Neuronal stem cell (in vitro differentiated cells): ENCODE data around the gene TUNAR.

ENCODE experiments used
- DNase-seq: peaks from one replicate; pipeline ENCODE4 v3.0.0-alpha.2; 2013; ENCODE audit warnings: low spot score
- H2AFZ ChIP-seq: one replicate; pipeline ENCODE4 v1.6.1; 2013; ENCODE audit warnings: mild to moderate bottlenecking, low read length, inconsistent platforms
- H2AK5ac ChIP-seq: 2 replicates; pipeline ENCODE4 v1.6.1; 2013; ENCODE audit warnings: low read depth, mild to moderate bottlenecking, inconsistent platforms, low read length, moderate library complexity, mixed read lengths
- H2BK120ac ChIP-seq: 2 replicates; pipeline ENCODE4 v1.6.1; 2013; ENCODE audit warnings: low read depth, mild to moderate bottlenecking, inconsistent platforms, low read length, moderate library complexity, mixed read lengths
- H2BK12ac ChIP-seq: one replicate; pipeline ENCODE4 v1.6.1; 2013; ENCODE audit warnings: low read length, inconsistent platforms
- H2BK15ac ChIP-seq: 2 replicates; pipeline ENCODE4 v1.6.1; 2013; ENCODE audit warnings: mild to moderate bottlenecking, low read length, inconsistent platforms, mixed read lengths
- H2BK5ac ChIP-seq: one replicate; pipeline ENCODE4 v1.6.1; 2013; ENCODE audit warnings: inconsistent platforms, mild to moderate bottlenecking, low read length, moderate library complexity
- H3K14ac ChIP-seq: one replicate; pipeline ENCODE4 v1.6.1; 2013; ENCODE audit warnings: low read length, inconsistent platforms
- H3K18ac ChIP-seq: 2 replicates; pipeline ENCODE4 v1.6.1; 2013; ENCODE audit warnings: low read length, inconsistent platforms
- H3K23ac ChIP-seq: 2 replicates; pipeline ENCODE4 v1.6.1; 2013; ENCODE audit warnings: low read depth, mild to moderate bottlenecking, mixed read lengths, low read length, inconsistent platforms; ENCODE audit not compliant: poor library complexity
- H3K27ac ChIP-seq: replicated peaks from 3 replicates; pipeline ENCODE4 v1.5.1; 2013; ENCODE audit warnings: low read length, inconsistent platforms
- H3K27me3 ChIP-seq, 3 experiments: 2 replicates each; pipeline ENCODE4 v1.6.1; 2013; ENCODE audit warnings: low read length in 3 of 3, mild to moderate bottlenecking in 2 of 3, inconsistent platforms in 1 of 3, low read depth in 1 of 3, mixed read lengths in 1 of 3, moderate library complexity in 1 of 3; ENCODE audit not compliant: control insufficient read depth in 3 of 3, insufficient read depth in 3 of 3
- H3K36me3 ChIP-seq, 2 donors: replicated peaks in 1 of 2; 2 replicates each; pipeline ENCODE4 v1.6.1; 2013; ENCODE audit warnings: low read length in 2 of 2; ENCODE audit not compliant: control insufficient read depth in 2 of 2, insufficient read depth in 2 of 2
- H3K4ac ChIP-seq: 2 replicates; pipeline ENCODE4 v1.6.1; 2013; ENCODE audit warnings: inconsistent platforms, mild to moderate bottlenecking, low read length, moderate library complexity
- H3K4me1 ChIP-seq, 2 donors: 1 replicate in 1 of 2; 2 replicates in 1 of 2; pipeline ENCODE4 v1.6.1; 2013; ENCODE audit warnings: low read length in 2 of 2, low read depth in 1 of 2; ENCODE audit not compliant: control insufficient read depth in 2 of 2, insufficient read depth in 1 of 2
- H3K4me2 ChIP-seq: one replicate; pipeline ENCODE4 v1.6.1; 2013; ENCODE audit warnings: mild to moderate bottlenecking, low read length, inconsistent platforms; ENCODE audit not compliant: insufficient read depth, poor library complexity, severe bottlenecking
- H3K4me3 ChIP-seq, 2 donors: 2 replicates each; pipeline ENCODE4 v1.5.1; 2013; ENCODE audit warnings: low read length in 2 of 2, mild to moderate bottlenecking in 2 of 2, inconsistent platforms in 1 of 2, moderate library complexity in 1 of 2
- H3K79me1 ChIP-seq: one replicate; pipeline ENCODE4 v1.6.1; 2013; ENCODE audit warnings: low read depth, mild to moderate bottlenecking, inconsistent platforms, low read length, moderate library complexity
- H3K9ac ChIP-seq: one replicate; pipeline ENCODE4 v1.6.1; 2013; ENCODE audit warnings: mild to moderate bottlenecking, low read depth, low read length, inconsistent platforms; ENCODE audit not compliant: poor library complexity
- H3K9me3 ChIP-seq, 2 donors: replicated peaks in 1 of 2; 2 replicates each; pipeline versions ENCODE3 to v1.6.1; 2013; ENCODE audit warnings: low read length in 2 of 2, mild to moderate bottlenecking in 2 of 2, inconsistent platforms in 1 of 2, low read depth in 1 of 2, mixed read lengths in 1 of 2, moderate library complexity in 1 of 2; ENCODE audit not compliant: control insufficient read depth in 2 of 2, insufficient read depth in 1 of 2
- H4K8ac ChIP-seq: one replicate; pipeline ENCODE4 v1.6.1; 2013; ENCODE audit warnings: low read depth, mild to moderate bottlenecking, inconsistent platforms, low read length, moderate library complexity
- H4K91ac ChIP-seq: one replicate; pipeline ENCODE4 v1.6.1; 2013; ENCODE audit warnings: low read length, low read depth, mild to moderate bottlenecking, inconsistent platforms; ENCODE audit not compliant: poor library complexity
- WGBS, 2 donors: extraction: QIAGEN DNeasy Blood & Tissue Kit; methylation state at CpG; one replicate each; pipeline ENCODE4 v1.1.7; 2013; ENCODE audit warnings: missing lambda C conversion rate in 2 of 2, mixed read lengths in 1 of 2; ENCODE audit not compliant: insufficient read length in 2 of 2, insufficient replicate concordance in 1 of 2; ENCODE audit errors: extremely low coverage in 2 of 2; 5-methylcytosine and 5-hydroxymethylcytosine counted together

The TUNAR gene

DNA sequence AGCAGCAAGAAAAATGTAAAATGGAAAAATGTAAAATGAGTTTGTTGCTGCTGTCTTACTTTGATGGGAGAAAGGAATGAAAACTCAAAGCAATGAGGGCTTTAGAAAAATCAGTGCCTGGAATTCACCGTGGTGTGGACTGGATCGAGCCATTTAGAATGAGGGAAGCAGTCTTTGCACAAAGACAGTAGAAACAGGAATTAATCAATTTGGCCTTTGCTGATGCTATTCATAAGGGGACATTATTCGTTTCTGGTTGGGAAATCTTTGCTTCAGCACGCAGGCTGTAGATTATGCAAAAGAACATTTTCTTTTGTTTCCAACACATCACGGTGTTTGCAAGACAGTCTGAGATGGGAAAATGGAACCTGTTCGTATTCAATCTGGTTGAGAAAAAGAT, 6.9 kb upstream of the TUNAR start:
- Histone ChIP-seq H3K36me3 (no peaks in the 10 kb centered on the region), H3K9ac (no peak overlapping the region), H4K91ac (no peak overlapping the region), H3K23ac (no peak overlapping the region), H2BK120ac (no peak overlapping the region), H2AFZ (no peak overlapping the region), H3K9me3 (peaks cover 0 to 3% of the 10 kb centered on the region in 2 donors), H3K4me3 (no peak overlapping the region), H2AK5ac (no peak overlapping the region), H2BK5ac (no peak overlapping the region), H3K18ac (no peak overlapping the region), H3K79me1 (no peaks in the 10 kb centered on the region), H3K4ac (no peak overlapping the region), H3K4me2 (no peak overlapping the region), H2BK12ac (no peak overlapping the region), H3K4me1 (no peaks in the 10 kb centered on the region), H2BK15ac (no peak overlapping the region), H3K27me3 (peaks cover 0 to 55% (median 0%) of the 10 kb centered on the region in 3 experiments), H3K14ac (no peak overlapping the region), H3K27ac (no peak overlapping the region), H4K8ac (no peak overlapping the region)
- no CpG with 5 or more reads among the region's 6 CpGs for WGBS, 2 donors
- DNase-seq, result no peak

DNA sequence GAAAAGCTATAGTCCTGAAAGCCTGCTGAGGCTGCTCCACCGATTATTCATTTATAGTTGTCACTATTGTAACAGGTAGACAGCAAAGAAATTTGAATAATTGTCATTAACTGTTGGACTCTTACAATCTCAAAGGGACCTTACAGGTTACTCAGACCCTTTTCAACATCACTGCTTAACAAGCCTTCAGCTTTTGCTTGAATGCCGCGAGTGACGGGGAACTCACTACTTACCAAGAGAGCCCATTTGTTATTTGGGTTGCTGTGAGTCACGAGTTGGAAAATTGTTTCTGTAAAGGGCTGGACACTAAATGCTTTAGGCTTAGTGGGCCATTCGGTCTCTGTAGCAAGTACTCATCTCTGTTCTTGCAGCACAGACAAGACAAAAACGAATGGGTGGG, 5.9 kb upstream of the TUNAR start:
- Histone ChIP-seq H2BK120ac (no peak overlapping the region), H3K4me1 (peaks cover 0 to 2% of the 10 kb centered on the region in 2 donors), H3K27ac (no peak overlapping the region), H2BK5ac (no peak overlapping the region), H3K14ac (no peak overlapping the region), H2AFZ (no peak overlapping the region), H4K91ac (no peak overlapping the region), H3K18ac (no peak overlapping the region), H3K4me3 (no peak overlapping the region), H3K4ac (no peak overlapping the region), H4K8ac (no peak overlapping the region), H3K4me2 (no peak overlapping the region), H3K27me3 (peaks cover 0 to 64% (median 0%) of the 10 kb centered on the region in 3 experiments), H3K36me3 (no peaks in the 10 kb centered on the region), H2AK5ac (no peak overlapping the region), H2BK12ac (no peak overlapping the region), H3K23ac (no peak overlapping the region), H3K9ac (no peak overlapping the region), H3K9me3 (peaks cover 0 to 3% of the 10 kb centered on the region in 2 donors), H3K79me1 (no peaks in the 10 kb centered on the region), H2BK15ac (no peak overlapping the region)
- no peak for DNase-seq
- WGBS, 2 donors, result no CpG with 5 or more reads among the region's 7 CpGs

DNA sequence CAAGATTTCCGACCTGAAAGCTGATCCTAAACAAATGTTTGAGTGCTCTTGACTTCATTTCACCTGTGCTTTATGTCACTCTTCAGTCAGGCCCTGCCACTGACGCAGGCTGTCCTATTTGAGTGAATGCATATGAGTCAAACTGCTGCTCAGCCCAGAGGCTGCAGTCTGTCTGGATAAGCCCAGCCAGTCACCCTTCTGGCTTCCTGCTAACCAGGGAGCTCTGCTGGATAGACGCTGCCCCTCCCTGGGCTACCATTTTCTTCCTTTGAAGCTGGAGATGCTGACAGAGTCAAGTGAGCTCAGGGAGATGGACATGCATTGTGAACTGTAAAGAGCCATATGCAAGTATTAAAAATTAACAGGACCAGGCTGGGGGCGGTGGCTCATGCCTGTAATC, 5.1 kb upstream of the TUNAR start:
- WGBS, 2 donors, result no CpG with 5 or more reads among the region's 4 CpGs
- no peak overlapping the region for H3K4ac ChIP-seq
- H4K91ac ChIP-seq, result no peak overlapping the region
- no peak overlapping the region for H3K27ac ChIP-seq
- H3K4me1 ChIP-seq, result peaks cover 0 to 2% of the 10 kb centered on the region in 2 donors
- no peak overlapping the region for H2BK120ac ChIP-seq
- H3K14ac ChIP-seq, result no peak overlapping the region
- no peak overlapping the region for H3K4me3 ChIP-seq
- H2BK15ac ChIP-seq, result no peak overlapping the region
- H3K27me3 ChIP-seq, result peaks cover 0 to 58% (median 0%) of the 10 kb centered on the region in 3 experiments
- H3K9me3 ChIP-seq, result peaks cover 0 to 3% of the 10 kb centered on the region in 2 donors
- H3K23ac ChIP-seq, result no peak overlapping the region
- H3K4me2 ChIP-seq, result no peak overlapping the region
- no peaks in the 10 kb centered on the region for H3K36me3 ChIP-seq
- no peak overlapping the region for H2AK5ac ChIP-seq
- no peak overlapping the region for H2AFZ ChIP-seq
- no peak overlapping the region for H4K8ac ChIP-seq
- H3K18ac ChIP-seq, result no peak overlapping the region
- H2BK12ac ChIP-seq, result no peak overlapping the region
- no peak overlapping the region for H3K9ac ChIP-seq
- DNase-seq, result no peak
- H3K79me1 ChIP-seq, result no peaks in the 10 kb centered on the region
- H2BK5ac ChIP-seq, result no peak overlapping the region

DNA sequence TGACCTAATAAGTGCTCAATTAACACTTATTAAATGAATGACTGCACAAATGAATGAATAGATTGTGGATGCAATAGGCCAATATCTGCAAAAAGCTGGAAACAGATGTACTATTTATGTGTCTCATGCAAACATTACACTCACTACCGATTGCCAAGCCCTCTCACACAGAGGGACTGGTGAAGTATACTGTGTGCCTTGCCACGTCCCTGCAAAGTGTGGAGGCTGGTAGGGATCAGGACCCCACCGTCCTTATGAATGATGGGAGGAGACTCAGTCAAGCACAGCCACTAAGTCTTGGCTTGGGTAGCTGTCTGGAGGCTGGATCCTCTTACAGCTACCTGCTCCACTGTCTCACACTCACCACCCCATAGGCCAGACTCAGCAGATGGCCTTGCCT, 3.9 kb upstream of the TUNAR start:
- Histone ChIP-seq H3K4me3 (no peak overlapping the region), H3K14ac (no peak overlapping the region), H2AK5ac (peak overlapping the region; percentile 16), H3K4me1 (peaks cover 7 to 8% of the 10 kb centered on the region in 2 donors), H2BK120ac (no peak overlapping the region), H3K27me3 (peaks cover 0 to 48% (median 0%) of the 10 kb centered on the region in 3 experiments), H3K23ac (no peak overlapping the region), H3K4me2 (no peak overlapping the region), H2BK12ac (no peak overlapping the region), H3K27ac (no peak overlapping the region), H2BK15ac (peak overlapping the region; percentile 66), H3K36me3 (no peaks in the 10 kb centered on the region), H3K18ac (peak overlapping the region; percentile 34), H3K9me3 (peaks cover 0 to 3% of the 10 kb centered on the region in 2 donors), H3K4ac (no peak overlapping the region), H4K8ac (no peak overlapping the region), H2AFZ (no peak overlapping the region), H4K91ac (no peak overlapping the region), H2BK5ac (no peak overlapping the region), H3K9ac (no peak overlapping the region), H3K79me1 (peaks cover 2% of the 10 kb centered on the region)
- DNase-seq, result no peak
- no CpG with 5 or more reads among the region's 3 CpGs for WGBS, 2 donors
